ENCODE results near the gene CXorf51B.
"Not testable (repeated sequence)": the region's sequence is repeated elsewhere in the genome, so short reads cannot be mapped to it uniquely, and the experiment has no call there.

- TF ChIP-seq CTCF, POLR2A, POLR2AphosphoS5, EP300 (IDR thresholded peaks at IDR 0.05): not testable (repeated sequence)
Measured at GRCh38 chrX:146809471-146809870, at the start of gene CXorf51B.

All from stomach (tissue), 4 donors.